IPS DF 4.7 (cell line): Measurements from ENCODE around the gene NACA2.

Experiments
- DNase-seq: peaks from one replicate; pipeline ENCODE4 v3.0.0-alpha.2; 2013; ENCODE audit warnings: low spot score; ENCODE audit errors: extremely low read depth

The NACA2 gene

GRCh38 chr17:61551255-61551742, 39.7 kb downstream of the NACA2 start:
- DNase-seq = peak; percentile 5

DNA sequence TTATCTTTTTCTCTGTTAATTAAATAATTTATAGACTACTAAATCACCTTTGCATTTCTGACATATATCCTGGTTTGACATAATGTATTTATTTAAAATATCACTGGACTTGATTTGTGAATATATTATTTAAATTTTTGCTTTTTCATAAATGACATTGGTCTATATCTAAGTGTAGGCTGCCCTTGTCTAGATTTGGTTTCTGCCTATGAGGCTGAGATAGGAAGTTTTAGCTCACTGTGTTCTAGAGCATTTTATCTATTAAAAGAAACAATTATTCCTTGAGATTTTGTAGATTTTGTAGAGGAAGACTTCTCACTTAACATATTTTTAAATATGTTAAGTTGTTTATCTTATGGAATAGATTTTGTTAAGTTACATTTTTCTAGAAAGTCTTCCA, 43.9 kb downstream of the NACA2 start:
- no peak for DNase-seq

GRCh38 chr17:61545335-61545938, 45.6 kb downstream of the NACA2 start:
- DNase-seq = no peak

DNA sequence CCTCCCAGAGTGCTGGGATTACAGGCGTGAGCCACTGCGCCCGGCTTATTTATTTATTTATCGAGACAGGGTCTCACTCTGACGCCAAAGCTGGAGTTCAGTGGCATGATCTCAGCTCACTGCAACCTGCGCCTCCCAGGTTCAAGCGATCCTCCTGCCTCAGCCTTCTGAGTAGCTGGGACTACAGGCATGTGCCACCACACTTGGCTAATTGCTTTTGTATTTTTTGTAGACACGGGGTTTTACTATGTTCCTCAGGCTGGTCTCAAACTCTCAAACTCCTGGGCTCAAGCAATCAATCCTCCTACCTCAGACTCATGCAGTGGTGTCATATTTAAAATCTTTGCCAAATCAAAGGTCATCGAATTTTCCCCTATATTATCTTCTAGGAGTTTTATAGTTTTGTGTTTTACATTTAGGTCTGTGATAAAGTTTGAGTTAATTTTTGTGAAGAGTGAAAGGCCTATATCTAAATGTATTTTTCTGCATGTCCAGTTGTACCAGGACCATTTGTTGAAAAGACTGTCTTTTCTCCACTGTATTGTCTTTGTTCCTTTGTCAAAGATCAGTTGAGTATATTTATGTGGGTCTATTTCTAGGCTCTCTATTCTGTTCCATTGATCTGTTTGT, 47.1 kb downstream of the NACA2 start:
- no peak for DNase-seq

- no peak for DNase-seq
Measured at GRCh38 chr17:61542027-61542426, 49.0 kb downstream of the NACA2 start.

- no peak for DNase-seq
Measured at GRCh38 chr17:61540874-61541273, 50.1 kb downstream of the NACA2 start.
